ENCODE measurements around the gene TSHB. TPM values are rescaled to one million over a fixed set of nuclear protein-coding genes. Genes with fewer than 3 reads are reported as not detected.

The TSHB gene
- total RNA-seq, 3 donors from 2014 or later = not detected

DNA sequence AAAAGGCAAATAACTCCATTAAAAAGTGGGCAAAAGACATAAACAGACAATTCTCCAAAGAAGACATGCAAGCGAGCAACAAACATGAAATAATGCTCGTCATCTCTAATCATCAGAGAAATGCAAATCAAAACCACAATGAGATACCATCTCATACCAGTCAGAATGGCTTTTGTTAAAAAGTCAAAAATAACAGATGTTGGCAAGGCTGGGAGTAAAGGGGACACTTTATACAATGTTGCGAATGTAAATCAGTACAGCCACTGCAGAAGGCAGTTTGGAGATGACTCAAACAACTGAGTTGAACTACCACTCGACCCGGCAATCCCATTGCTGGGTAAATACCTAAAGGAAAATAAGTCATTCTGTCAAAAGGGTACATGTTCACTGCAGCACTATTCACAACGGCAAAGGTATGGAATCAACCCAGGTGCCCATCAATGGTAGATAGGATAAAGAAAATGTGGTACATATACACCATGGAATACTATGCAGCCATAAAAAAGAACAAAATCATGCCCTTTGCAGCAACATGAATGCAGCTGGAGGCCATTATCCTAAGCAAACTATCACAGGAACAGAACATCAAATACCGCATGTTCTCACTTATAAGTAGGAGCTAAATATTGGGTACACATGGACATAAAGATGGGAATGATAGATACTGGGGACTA, 33.7 kb downstream of the TSHB start:
- Histone ChIP-seq H3K4me1 (no peaks in the 10 kb centered on the region), H3K4me3 (no peak overlapping the region), H3K27ac (peak overlapping the region; percentile 33 to 70), H3K27me3 (no peaks in the 10 kb centered on the region), H3K36me3 (no peaks in the 10 kb centered on the region), H3K9me3 (no peaks in the 10 kb centered on the region)
- TF ChIP-seq, protein P1, sequence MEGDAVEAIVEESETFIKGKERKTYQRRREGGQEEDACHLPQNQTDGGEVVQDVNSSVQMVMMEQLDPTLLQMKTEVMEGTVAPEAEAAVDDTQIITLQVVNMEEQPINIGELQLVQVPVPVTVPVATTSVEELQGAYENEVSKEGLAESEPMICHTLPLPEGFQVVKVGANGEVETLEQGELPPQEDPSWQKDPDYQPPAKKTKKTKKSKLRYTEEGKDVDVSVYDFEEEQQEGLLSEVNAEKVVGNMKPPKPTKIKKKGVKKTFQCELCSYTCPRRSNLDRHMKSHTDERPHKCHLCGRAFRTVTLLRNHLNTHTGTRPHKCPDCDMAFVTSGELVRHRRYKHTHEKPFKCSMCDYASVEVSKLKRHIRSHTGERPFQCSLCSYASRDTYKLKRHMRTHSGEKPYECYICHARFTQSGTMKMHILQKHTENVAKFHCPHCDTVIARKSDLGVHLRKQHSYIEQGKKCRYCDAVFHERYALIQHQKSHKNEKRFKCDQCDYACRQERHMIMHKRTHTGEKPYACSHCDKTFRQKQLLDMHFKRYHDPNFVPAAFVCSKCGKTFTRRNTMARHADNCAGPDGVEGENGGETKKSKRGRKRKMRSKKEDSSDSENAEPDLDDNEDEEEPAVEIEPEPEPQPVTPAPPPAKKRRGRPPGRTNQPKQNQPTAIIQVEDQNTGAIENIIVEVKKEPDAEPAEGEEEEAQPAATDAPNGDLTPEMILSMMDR (IDR thresholded peaks at IDR 0.05) = no peak
- TF ChIP-seq POLR2AphosphoS5 (IDR thresholded peaks at IDR 0.05) (no peak), POLR2A (IDR thresholded peaks at IDR 0.05) (no peak)
- DNase-seq (ENCODE audit: low spot score in 2 of 2) = no peak
- intact Hi-C loops (cut with DNase I; ENCODE audit: low total_unique reads) = no loop called here

DNA sequence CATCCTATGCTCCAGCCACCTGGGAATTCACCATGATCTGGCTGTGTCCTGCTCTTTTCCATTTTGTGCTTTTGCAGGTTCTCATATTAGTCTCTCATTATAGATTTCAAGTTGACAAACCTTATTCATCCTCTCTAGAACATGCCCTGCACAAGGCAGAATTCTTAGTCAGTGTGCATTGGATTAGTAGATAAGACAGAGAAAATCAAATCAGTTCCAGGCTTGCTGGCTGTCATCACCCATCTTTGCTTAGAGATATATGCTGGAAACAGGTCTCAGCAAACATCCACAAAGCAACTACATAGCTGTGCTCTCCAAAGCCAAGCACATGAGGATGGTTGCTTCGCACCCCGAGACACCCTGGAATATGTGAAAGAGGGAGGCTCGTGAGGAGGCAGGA, 34.8 kb downstream of the TSHB start:
- H3K27ac ChIP-seq = no peak overlapping the region
- no peak for TF ChIP-seq POLR2A (IDR thresholded peaks at IDR 0.05)
- TF ChIP-seq POLR2AphosphoS5 (IDR thresholded peaks at IDR 0.05) = no peak
- TF ChIP-seq, protein P1 (IDR thresholded peaks at IDR 0.05) = no peak
- no peaks in the 10 kb centered on the region for H3K27me3 ChIP-seq
- intact Hi-C loops (cut with DNase I; ENCODE audit: low total_unique reads) = no loop called here
- H3K4me1 ChIP-seq = no peaks in the 10 kb centered on the region
- no peak for DNase-seq (ENCODE audit: low spot score in 2 of 2)
- H3K4me3 ChIP-seq = no peak overlapping the region
- no peaks in the 10 kb centered on the region for H3K36me3 ChIP-seq
- H3K9me3 ChIP-seq = no peaks in the 10 kb centered on the region

DNA sequence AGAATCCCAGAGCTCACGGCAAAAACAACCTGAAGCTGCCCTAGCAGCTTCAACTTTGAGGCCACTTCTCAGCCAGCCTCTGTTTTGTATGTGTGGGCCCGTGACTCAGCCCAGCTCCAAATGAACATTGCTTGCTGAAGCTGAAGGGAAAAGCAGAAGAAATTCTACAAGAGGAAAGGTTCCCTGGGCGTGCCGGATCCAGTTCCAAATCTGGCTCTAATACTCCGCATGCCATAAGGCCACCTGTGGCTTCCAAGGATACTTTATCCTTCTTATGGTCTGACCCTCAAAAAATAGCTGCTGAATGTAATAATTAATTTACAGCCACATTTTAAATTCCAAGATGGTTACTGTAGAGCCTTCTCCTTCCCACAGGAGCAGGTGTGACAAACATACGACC, 35.4 kb downstream of the TSHB start:
- no peak overlapping the region for H3K27ac ChIP-seq

DNA sequence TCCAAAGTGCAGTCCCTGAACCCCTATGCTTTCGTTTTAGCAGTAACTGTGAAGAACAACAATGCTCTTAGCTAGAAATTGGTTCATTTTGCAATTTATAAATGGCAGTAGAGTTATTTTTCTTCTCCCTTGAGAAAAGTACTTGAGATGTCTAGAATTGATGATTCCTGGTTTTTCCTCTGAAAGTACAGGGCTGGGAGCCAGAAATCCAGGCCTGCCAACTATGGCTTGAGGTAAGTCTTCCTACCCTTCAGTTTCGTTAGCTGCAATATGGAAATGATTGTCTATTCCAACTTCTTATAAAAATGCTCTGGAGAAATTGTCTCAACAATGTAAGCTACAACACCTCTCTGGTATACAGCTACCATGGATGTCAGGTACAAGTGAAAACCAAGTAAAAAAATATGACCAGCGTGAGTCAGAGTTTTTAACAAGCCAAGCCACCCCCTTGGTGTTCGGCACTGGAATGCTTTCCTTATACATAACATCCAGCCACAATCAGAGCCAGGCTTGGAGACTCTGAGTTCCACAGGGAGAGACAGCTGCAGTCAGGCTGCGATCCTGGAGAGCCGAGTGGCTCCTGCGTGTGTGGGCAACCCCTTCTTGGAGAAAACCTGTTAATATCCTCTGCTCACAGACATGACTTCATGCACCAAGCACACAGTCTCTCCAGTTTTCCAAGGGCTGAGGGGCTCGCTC, 37.7 kb downstream of the TSHB start:
- intact Hi-C loops (cut with DNase I; ENCODE audit: low total_unique reads) = no loop called here
- H3K27me3 ChIP-seq = no peaks in the 10 kb centered on the region
- peak overlapping the region in 1 of 2 donors; percentile 12 for H3K27ac ChIP-seq
- H3K9me3 ChIP-seq = no peaks in the 10 kb centered on the region
- no peaks in the 10 kb centered on the region for H3K4me1 ChIP-seq
- DNase-seq (ENCODE audit: low spot score in 2 of 2) = no peak
- H3K4me3 ChIP-seq = no peak overlapping the region
- TF ChIP-seq, protein P1 (IDR thresholded peaks at IDR 0.05) = no peak
- no peak for TF ChIP-seq POLR2A (IDR thresholded peaks at IDR 0.05)
- no peak for TF ChIP-seq POLR2AphosphoS5 (IDR thresholded peaks at IDR 0.05)
- H3K36me3 ChIP-seq = no peaks in the 10 kb centered on the region

More for the DNA sequence above, 35.4 kb downstream of the TSHB start:
- Histone ChIP-seq H3K4me3 (no peak overlapping the region), H3K9me3 (no peaks in the 10 kb centered on the region), H3K4me1 (no peaks in the 10 kb centered on the region), H3K36me3 (no peaks in the 10 kb centered on the region), H3K27me3 (no peaks in the 10 kb centered on the region)
- TF ChIP-seq POLR2A (IDR thresholded peaks at IDR 0.05) = no peak
- TF ChIP-seq, protein P1 (IDR thresholded peaks at IDR 0.05) = no peak
- no peak for TF ChIP-seq POLR2AphosphoS5 (IDR thresholded peaks at IDR 0.05)
- intact Hi-C loops (cut with DNase I; ENCODE audit: low total_unique reads) = no loop called here
- DNase-seq (ENCODE audit: low spot score in 2 of 2) = no peak
